Measurements from ENCODE around the gene C19orf38. TPM values are rescaled to one million over a fixed set of nuclear protein-coding genes. Genes with fewer than 3 reads are reported as not detected.

Gene C19orf38
- total and polyA plus RNA-seq, 9 of the 15 experiments (the other 6 are each of a cell fraction or from before 2014, with no cell fraction given), result 0.14 to 0.18 TPM; not detected in 7

- TF ChIP-seq CLOCK (CRISPR knock-in tag; IDR thresholded peaks at IDR 0.05; ENCODE audit: borderline replicate concordance), result no peak
- 0 out of 2 replicates have a peak, but pooled peaks have one; percentile 2 for TF ChIP-seq CXXC5 (CRISPR knock-in tag; IDR thresholded peaks at IDR 0.05)
- no peak for TF ChIP-seq ZNF551 (CRISPR knock-in tag; IDR thresholded peaks at IDR 0.05)
- no peak for TF ChIP-seq ZNF655 (CRISPR knock-in tag; IDR thresholded peaks at IDR 0.05)
- TF ChIP-seq ATF1 (CRISPR knock-in tag; IDR thresholded peaks at IDR 0.05), result no peak
- no peak for TF ChIP-seq ATF1 (tag; IDR thresholded peaks at IDR 0.05)
- no peak for TF ChIP-seq ARHGAP35 (IDR thresholded peaks at IDR 0.05; ENCODE audit: partially characterized antibody)
- TF ChIP-seq HBP1 (CRISPR knock-in tag; IDR thresholded peaks at IDR 0.05), result no peak
- TF ChIP-seq CUX1 (CRISPR knock-in tag; IDR thresholded peaks at IDR 0.05), result no peak
- no peak for TF ChIP-seq GTF2F1 (IDR thresholded peaks at IDR 0.05; ENCODE audit: low read depth, low read length)
- TF ChIP-seq ZNF445 (CRISPR knock-in tag; IDR thresholded peaks at IDR 0.05; ENCODE audit: low read depth), result no peak
- TF ChIP-seq RCOR1 (IDR thresholded peaks at IDR 0.05; ENCODE audit: borderline replicate concordance in 1 of 2, low read depth in 2 of 2, low read length in 2 of 2), result peak in 1 of 2 experiments; percentile 42; a peak in 1 of 4 replicates
- TF ChIP-seq ZNF280B (CRISPR knock-in tag; IDR thresholded peaks at IDR 0.05), result no peak
- TF ChIP-seq STAT5B (CRISPR knock-in tag; IDR thresholded peaks at IDR 0.05), result no peak
- no peak; the same call in 1 of the 2 replicates for TF ChIP-seq TAF7 (tag; IDR thresholded peaks at IDR 0.05)
- TF ChIP-seq TCFL5 (CRISPR knock-in tag; conservative IDR thresholded peaks at IDR 0.05), result no peak
Observed at GRCh38 chr19:10862561-10863106, 14.4 kb downstream of the C19orf38 start (continued).

Measured in K562 (cell line).